Raji (cell line): ENCODE measurements around the gene ELFN1.

Experiments used
- POLR2A ChIP-seq: IDR thresholded peaks from 2 replicates; pipeline ENCODE4 v1.6.1; 2011; ENCODE audit warnings: low read depth, low read length, control low read depth; ENCODE audit not compliant: insufficient read depth

ELFN1 gene

GRCh38 chr7:1748076-1748838 lies 78.2 kb downstream of the ELFN1 start:
- no peak for TF ChIP-seq POLR2A

- no peak for TF ChIP-seq POLR2A
These were observed 78.7 kb downstream of the ELFN1 start for GRCh38 chr7:1748839-1749173.

- no peak for TF ChIP-seq POLR2A
These were observed 79.3 kb downstream of the ELFN1 start for GRCh38 chr7:1749351-1749863.

- no peak for TF ChIP-seq POLR2A
These were observed 79.9 kb downstream of the ELFN1 start for GRCh38 chr7:1749864-1750466.

DNA sequence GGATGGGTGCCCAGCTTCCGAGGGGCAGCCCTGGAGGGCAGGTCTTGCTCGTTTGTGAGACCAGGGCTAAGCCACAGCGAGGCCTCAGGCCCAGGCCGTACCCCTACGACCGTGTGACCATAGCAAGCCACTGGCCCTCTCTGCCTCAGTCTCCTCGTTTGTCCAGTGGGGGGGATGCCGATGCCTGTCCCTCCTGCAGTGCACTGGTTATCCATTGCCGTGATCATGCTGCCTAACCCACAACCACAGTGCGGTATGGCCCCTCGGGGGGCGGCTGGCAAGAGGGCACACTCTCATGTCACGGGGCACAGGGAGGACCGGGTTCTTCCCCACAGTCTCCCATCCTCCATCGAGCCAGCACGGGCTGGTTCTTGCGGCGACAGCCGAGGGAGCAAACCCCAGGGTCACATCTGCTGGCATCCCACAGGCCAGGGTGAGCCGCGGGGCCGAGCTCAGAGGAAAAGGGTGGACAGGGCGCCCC lies 80.5 kb downstream of the ELFN1 start:
- no peak for TF ChIP-seq POLR2A

DNA sequence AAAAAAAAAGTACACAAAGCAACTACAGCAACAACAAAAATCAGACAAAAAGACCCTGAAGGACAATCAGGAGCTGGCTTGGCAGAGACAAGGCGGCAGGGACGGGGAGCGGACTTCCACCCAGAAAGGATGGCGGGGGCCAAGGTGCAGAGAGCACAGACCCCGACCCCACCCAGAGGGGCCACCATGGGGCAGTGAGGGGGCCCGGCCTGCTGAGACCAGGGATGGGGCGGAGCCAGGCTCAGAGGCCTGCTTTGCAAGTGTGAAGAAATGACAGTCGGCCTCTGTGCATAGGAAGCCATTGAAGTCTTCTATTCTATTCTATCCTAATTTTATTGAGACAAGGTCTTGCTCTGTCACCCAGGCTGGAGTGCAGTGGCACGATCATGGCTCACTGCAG lies 82.0 kb downstream of the ELFN1 start:
- TF ChIP-seq POLR2A = no peak

DNA sequence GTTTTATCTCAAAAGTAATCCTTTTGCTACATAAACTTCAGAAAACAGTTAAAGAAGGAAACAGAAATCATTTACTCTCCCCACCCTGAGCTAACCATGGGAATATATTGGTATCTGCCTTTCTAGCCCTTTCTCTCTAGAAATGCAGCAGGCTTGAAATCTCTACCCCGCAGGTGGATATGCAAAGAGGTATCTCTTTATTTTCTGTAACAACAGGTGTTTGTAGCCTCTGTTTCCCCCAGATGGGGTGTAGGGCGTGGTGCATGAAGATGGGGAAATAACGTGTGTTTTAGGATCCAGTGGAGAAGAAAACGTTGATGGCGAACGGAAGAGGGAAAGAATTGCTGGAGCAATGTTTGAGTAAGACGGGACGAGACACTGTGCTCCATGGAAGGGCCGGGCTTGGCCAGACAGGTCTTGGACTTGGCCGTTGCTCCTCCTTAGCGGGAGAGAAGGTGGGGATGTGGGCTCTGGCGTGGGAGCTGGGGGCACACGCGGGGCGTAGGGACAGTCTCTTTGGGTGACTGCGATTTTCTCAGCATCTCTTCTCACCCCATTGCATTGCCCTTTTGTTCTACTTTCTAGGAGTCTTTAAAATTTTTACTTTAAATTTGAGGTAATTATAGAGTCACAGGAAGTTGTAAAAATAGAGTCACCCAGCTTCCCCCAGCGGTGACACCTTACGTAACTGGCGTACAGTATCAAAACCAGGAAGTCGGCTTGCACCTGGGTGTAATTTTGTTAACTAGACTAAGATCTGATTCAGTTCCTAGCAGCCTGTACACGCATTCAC lies 82.9 kb downstream of the ELFN1 start:
- no peak for TF ChIP-seq POLR2A

GRCh38 chr7:1753564-1753867 lies 83.4 kb downstream of the ELFN1 start:
- no peak for TF ChIP-seq POLR2A

DNA sequence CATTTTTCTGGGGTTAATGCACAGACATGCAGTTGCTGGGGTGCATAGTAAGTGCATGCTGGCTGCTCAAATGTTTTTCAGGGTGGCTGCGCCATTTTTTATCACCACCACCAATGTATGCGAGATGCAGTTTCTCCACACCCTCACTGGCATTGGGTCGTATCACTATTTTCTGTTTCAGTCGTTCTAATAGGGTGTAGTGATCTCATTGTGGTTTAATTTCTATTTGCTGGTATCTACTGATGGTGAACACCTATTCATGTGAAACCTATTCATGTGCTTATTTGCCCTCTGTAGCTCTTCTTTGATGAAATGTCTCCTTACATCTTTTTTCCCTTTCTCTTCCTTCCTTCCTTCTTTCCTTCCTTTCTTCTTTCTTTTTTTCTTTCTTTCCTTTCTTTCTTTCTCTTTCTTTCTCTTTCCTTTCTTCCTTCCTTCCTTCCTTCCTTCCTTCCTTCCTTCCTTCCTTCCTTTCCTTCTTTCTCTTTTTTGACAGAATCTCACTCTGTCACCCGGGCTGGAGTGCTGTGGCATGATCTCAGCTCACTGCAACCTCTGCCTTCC lies 84.3 kb downstream of the ELFN1 start:
- no peak for TF ChIP-seq POLR2A

DNA sequence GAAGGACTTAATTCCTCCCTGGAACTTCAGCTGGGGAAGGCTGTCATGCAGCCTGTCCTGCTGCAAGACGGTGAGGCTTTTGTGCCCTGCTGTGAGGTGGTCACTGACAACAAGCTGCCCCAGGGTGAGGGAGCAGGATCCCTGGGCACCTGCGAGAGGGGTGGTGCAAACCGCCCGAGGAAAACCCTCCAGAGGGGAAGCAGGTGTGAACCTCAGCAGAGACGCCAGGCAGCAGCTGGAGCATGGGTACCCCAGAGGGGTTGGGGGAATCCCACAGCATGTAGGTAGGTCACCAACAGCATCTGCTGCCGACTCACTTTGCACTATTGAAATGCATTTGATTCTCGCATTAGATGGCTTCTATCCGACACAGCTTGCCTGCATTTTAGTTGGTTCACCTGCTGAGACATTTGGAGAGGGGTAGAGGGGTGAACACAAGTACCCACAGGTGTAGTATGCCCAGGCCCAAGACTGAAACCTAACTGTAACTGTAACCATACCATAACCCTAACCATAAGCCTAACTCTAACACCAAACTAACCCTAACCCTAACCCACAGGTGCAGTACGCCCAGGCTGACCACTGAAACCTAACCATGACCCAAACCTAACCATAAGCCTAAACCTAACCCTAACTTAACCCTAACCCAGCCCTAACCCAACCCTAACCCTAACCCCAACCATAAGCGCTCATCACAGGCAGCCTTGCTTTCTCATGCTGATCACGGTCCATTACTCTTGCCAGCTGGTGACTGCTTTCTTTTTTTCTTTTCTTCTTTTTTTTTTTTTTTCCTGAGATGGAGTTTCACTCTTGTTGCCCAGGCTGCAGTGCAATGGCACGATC lies 85.9 kb downstream of the ELFN1 start:
- no peak for TF ChIP-seq POLR2A

DNA sequence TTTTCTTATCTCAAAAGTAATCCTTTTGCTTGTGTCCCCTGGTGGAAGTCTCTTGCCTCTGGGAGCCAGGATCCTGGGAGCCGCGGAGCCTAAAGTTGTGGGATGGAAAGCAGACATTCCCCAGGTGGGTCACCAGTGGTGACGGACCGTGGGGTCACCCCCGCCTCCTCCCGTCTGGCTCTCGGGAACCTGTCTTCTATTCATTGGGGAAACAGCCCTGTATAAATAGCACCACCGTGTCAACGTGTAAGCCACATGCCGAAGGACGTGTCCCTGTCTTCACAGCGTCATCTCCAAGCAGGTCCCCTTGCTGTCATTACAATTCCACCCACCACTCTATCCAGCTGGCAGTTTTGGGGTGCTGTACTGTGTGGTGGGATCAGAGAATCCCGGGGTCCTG lies 87.5 kb downstream of the ELFN1 start:
- no peak for TF ChIP-seq POLR2A

- TF ChIP-seq POLR2A = no peak
These were observed 88.2 kb downstream of the ELFN1 start for GRCh38 chr7:1758028-1758858.

GRCh38 chr7:1758859-1759521 lies 88.9 kb downstream of the ELFN1 start:
- no peak for TF ChIP-seq POLR2A
